ENCODE results near the gene MTRF1L. TPM values are rescaled to one million over a fixed set of nuclear protein-coding genes. Genes with fewer than 3 reads are reported as not detected.
"Not testable (repeated sequence)": the region's sequence is repeated elsewhere in the genome, so short reads cannot be mapped to it uniquely, and the experiment has no call there.

Gene MTRF1L
- polyA plus RNA-seq, 3 donors = 19.9 to 31.0 (median 26.3) TPM

DNA sequence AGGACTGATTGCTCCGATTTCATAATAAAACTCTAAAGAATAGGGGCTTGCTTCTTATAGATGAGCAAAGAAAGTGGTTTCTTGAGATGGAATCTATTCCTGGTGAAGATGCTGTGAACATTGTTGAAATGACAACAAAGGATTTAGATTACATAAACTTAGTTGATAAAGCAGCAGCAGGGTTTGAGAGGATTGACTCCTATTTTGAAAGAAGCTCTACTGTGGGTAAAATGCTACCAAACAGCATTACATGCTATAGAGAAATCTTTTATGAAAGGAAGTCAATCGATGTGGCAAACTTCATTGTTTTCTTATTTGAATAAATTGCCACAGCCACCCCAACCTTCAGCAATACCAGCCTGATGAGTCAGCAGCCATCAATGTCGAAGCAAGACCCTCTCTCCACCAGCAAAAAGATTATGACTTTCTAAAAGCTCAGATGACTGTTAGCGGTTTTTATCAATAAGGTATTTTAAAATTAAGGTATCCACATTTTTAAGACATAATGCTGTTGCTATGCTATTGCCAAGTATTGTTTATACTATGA is 12.7 kb upstream of the MTRF1L start:
- no peak for DNase-seq

DNA sequence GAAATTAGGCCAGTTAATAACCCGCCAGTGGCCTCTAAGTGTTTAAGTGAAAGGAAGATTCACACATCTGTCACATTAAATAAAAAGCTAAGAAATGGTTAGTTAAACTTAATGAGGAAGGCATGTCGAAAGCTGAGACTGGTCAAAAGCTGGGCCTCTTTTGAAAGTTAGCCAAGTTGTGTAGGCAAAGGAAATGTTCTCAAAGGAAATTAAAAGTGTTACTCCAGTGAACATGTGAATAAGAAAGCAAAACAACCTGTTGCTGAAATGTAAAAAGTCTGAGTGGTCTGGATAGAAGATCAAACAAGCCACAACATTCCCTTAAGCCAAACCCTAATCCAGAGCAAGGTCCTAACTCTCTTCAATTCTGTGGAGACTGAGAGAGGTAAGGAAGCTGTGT is 10.9 kb upstream of the MTRF1L start:
- peak; percentile 27 for DNase-seq

DNA sequence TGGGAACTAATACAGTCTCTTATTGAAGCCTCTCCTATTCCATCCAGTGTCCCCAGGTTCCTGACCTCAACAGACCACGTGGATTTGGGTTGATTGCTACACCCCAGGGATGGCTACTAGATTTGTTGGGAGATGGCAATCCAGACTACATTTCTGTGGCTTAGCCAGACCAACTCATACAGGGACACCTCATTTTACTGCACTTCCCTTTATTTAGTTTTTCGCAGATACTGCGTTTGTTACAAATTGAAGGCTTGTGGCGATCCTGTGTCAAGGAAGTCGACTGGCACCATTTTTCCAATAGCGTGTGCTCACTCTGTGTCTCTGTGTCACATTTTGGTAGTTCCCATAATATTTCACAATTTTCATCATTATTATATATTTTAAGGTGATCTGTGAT is 10.3 kb upstream of the MTRF1L start:
- no peak for DNase-seq

DNA sequence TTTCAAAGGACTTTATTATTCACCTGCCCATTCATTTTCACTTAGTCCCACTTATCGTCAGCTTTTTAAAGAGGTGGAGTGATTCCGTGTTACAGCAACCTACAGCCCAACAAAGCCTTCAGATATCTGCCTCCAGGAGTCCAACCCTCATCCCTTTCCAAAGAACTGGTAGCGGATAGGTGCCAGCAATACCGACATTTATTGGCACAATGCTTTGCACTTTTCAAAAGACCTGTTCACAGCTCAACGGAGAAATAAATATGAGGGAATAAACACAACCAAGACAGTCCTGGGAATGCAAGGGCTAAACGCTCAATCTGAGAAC is 819 bp upstream of the MTRF1L start:
- no peak for DNase-seq

DNA sequence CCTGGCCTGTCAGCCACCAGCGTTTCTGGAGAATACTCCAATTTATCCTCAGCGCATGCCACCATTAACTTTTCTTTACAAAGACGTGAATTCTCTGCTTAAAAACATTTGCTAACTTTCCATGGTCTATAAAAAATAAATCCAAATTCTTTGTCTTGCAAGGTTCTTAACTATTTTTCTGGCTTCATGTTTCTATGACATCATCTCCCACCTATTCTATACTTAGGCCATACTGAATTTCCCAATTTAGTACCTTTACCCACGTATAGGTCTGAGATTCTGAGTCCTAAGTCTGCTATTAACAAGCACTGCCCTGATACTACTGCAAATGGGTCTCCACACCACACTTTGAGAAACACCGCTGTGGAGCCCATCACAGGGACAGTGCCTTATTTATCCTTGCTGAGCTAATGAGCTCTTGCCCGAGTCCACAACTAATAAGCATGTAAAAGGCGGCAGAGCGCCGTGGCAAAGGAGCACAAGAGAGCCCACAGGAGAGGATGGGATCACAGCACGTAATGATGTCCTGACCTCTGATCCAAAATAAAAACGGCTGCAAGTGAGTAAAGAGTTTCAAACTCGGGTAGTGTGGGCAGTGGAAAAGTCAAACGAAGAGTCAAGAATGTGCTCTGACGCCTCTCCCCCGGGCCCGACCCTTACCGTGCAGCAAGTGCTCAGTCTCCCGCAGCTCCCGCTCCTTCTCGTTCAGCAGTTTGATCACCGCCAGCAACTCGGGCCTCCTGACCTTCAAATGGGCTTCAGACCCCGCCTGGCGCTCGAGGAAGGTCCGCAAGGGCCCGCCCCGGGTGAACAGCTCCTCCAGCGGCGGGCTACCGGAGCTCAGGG is 519 bp downstream of the MTRF1L start:
- DNase-seq = no peak

DNA sequence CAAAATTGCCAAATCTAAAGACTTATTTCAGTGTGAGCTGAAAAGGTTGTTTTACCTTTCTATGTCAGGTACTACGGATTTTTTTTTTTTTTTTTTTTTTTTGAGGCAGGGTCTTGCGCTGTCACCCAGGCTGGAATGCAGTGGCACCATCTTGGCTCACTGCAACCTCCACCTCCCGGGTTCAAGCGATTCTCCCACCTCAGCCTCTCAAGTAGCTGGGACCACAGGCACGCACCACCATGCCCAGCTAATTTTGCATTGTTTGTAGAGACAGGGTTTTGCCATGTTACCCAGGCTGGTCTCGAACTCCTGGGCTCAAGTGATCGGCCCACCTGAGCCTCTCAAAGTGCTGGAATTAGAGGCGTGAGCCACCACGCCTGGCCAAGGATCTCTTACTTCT is 1.7 kb downstream of the MTRF1L start:
- not testable (repeated sequence) for DNase-seq

DNA sequence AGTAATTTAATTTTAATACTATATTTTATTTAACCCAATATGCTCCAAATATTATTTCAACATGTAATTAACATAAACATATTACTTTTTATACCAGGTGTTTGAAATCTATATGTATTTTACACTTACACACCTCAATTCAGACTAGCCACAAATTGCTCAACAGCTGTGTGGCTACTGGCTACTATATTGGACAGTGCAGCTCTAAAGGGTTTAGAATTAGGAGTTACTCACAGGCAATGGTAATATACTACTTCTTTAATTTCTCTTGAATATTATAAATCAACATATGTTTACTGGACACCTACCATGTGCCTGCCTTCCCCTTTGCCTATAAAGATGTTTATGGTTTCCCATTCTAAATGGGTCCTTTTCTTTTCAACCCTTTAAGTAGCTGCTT is 2.3 kb downstream of the MTRF1L start:
- no peak for DNase-seq

DNA sequence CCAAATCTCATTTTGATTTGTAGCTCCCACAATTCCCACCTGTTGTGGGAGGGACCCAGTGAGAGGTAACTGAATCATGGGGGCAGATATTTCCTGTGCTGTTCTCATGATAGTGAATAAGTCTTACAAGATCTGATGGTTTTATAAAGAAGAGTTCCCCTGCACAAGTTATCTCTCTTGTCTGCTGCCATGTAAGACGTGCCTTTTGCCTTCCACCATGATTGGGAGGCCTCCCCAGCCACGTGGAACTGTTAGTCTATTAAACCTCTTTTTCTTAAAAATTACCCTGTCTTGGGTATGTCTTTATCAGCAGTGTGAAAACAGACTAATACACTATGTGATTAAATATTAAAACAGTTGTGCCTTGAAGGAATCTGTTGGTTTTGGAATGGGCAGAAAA is 3.0 kb downstream of the MTRF1L start:
- DNase-seq = not testable (repeated sequence)

DNA sequence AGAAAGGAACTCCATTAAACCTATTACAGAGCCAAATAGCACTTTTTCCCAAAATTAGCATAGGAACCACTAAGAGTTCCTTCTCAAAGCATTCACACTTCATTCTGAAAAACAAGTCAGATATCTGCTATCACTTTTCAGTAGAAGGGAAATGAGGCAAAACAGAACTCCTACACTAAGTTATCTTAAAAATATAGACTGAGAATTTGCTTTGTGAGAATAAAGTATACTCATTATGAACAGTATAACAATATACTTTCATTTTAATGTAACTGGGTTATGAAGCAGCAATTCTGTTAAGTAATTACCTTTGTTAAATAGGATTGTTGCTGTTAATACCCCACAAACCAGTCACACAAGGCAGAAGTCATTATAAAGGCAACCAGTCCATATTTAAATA is 8.7 kb downstream of the MTRF1L start:
- DNase-seq = no peak

DNA sequence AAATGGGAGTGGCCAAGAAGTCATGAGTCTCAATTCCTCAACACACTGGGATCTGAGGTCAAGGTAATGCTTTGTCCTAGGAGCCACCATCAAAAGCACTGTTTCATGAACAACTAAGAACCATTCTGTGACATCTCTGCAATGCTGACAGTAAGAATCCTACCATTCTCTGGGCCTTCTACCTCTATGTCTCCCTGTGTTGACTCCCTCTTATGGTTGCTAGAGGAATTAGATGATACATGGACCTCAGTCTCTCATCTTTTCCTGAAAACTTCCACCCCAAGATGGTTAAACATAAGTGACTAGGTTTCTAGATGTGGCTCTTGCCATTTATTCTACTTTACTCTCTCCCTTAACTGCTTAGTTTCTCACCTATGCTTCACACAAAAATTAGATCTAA is 9.1 kb downstream of the MTRF1L start:
- no peak for DNase-seq

DNA sequence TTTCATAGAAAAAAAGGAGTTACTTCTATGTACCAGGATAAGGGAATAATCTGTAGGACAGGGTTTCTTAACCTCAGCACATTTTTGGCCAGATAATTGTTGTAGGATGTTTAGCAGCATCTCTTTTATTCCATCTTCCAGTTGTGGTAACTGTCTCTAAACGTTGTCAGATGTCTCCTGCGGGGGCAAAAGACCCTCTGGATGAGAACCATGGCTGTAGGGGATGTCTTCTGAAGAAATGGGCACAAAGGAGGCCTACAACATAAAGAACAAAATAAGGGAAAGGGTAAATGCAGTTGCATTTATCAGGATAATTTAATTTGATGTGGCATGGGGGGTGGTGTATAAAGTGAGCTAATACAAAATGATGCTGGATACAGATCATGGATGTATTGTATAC is 15.5 kb downstream of the MTRF1L start:
- DNase-seq = no peak

DNA sequence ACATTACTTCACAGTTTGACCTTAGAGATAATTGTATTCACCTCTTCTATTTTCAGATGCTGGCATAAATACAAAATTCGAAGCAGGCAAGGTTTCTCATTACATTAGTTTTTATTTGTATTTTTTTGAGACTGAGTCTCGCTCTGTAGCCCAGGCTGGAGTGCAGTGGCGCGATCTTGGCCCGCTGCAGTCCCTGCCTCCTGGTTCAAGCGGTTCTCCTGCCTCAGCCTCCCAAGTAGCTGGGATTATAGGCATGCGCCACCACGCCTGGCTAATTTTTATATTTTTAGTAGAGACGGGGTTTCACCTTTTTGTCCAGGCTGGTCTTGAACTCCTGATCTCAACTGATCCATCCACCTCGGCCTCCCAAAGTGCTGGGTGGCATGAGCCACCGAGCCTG is 17.2 kb downstream of the MTRF1L start:
- DNase-seq = not testable (repeated sequence)

DNA sequence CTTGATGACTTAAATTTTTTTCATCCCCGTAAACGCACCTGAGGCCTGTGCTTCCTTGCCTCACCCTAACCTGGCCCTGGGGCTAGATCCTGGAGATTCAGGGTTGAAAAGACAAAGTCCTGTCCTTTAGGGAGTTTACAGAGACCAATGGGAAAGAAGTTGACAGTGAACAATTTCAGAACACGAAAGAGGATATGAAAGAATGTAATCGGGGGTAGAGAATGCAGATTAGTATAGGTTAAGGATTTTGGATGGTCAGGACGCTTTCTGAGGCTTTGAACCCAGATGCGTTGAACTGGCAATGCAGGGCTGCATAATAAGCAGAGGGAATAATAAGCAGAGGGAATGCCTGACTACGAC is 18.0 kb downstream of the MTRF1L start:
- no peak for DNase-seq

DNA sequence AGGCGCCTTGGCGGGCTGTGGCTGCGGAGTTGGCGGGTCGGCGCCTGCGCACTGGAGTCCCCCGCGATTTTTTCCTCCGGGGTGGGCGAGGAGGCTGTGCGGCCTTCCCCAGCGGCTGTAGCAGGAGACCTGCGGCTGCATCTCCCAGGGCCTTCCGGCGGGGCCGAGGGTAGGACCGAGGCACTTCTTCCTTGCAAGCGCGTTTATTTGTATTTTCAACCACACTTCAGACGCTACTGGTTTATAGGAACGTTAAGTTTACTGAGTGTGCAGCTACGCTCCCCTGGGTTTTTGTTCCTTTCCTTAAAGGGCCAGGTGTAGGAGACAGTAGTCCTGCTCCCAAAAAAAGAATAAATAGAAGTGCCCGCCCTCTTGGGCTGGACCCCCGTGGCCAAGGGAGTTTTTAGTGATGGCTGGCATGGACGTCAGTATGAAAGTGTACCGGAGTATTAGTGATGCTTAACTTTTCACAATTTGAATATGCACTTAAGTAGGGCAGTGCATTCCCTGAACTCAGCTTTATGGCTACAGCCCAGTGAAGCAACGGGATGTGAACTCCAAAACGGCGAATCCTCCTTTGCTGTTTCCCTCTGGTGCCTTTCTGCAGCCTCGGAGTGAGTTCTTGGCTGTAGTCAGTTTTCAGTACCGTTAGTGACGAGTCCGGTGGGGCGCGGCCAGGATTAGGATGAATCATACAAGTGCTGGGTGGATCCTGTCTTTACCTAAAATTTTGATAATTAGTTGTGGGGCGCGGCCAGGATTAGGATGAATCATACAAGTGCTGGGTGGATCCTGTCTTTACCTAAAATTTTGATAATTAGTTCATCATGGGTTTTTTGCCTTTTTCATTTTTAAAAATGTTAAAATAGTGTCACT is 18.6 kb downstream of the MTRF1L start:
- DNase-seq = peak; percentile 36

DNA sequence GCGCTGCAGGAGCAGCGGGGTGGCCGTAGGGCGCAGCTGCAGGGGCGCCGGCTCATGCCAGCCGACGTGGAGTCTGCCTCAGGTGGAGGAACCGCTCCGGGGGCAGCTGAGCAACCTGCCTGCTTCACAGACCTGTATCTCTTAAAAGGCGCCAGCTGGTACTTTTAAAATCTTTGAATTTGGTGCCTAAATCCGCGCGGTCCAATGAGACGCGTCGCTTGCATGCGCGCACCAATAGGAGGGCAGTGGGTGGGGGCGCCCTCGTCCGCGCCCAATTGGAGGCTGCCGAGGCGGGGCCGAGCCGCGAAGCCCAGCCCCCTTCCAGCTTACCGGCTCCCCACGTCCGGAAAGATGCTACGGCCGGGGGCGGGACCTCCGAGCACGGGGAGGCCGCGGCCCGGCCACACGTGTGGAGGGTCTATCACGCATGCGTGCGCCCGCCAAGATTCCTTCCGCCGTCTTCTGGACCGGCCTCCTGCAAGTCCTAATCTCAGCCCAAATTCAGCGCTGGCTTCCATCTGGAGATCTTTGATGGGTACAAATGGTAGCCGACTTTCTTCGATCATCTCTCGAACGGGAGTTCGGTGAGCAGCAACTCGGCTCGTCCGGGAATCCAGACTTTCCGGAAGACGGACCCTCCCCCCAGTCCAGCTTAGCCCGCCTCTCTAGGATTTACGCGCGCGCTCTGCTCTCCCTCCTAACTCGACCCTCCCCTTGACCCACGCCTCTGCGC is 19.4 kb downstream of the MTRF1L start, which contains the start of gene FBXO5:
TSS of gene FBXO5 (minus strand) at position 138 of the 733 bp plus-strand sequence. CDS start at position 56, 82 bp downstream.
- DNase-seq = peak; percentile 97

DNA sequence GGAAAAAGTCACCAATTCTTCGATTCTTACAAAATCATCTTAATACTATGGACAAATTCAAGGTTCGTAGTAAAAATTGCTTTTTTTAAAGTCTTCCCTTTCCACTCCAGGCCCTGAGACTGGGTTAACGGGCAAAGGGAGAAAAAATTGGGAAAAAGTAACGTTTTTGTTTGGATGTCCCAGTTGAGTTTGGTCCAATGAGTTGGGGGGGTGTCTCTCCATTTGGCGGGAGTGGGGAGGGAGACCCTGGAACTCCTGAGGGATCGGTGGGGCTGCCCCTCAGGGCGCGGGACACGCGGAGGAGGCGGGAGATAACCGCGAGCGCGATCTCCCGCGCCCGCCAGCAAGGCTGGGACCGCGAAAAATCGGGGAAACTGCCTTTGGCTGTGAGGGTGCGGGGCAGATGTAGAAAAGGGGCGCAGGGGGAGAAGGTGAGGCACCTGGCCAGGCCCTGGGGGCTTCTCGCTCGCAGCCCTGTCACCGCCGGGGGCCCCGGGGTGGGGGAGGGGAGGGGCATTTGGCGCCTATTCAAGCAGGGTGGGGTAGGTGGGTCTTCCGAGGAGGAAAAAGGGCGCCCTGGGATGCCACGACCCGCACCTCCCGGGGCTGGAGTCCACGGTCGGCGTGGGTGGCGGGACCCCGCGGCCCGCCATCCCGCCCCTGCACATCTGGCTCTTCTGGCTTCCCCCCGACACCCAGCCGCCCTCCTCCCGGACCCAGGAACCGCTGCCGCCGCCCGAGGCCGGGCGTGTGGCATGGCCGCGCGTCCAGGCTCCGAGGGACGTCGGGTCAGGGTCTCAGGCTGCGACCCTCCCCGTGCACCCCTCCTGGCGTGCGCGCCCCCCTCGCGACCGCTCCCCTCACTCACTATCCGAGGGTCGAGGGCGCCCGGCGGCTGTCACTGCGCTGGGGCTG is 20.3 kb downstream of the MTRF1L start:
- DNase-seq = no peak

DNA sequence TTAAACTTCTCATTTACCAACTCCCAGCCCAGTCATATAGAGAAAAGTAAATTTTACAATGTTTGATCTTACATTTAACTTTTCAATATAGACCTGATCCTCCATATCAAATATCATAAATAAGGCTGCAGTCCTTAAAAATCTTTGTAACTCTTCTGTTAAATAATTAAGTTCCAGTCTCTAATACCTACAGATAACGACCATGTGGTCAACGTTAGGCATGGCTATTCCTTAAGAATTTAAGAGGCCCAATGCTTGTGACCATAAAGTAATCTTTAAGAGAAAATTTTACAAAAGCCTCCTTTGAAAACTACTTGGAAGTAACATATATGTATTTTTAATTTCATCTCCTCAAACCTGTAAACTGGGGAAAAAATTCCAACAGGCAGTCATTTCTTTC is 21.3 kb downstream of the MTRF1L start:
- DNase-seq = no peak

DNA sequence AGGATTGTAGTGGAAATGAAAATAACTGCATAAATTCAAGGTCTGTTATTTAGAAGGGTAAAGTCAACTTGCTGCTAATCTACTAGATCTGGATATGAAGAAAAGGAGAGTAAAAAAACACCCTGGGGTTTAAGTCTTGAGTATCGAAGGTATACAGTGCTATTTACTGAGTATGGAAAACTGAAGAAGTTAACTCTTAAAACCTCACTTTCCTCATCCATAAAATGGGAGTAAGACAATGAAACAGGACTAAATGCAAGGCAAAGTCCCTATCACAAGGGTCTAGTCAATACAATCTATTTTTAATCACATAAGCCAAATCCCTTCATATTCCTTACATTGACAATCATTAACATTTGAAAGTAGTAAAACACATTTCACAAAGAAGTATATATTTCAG is 21.9 kb downstream of the MTRF1L start:
- no peak for DNase-seq

DNA sequence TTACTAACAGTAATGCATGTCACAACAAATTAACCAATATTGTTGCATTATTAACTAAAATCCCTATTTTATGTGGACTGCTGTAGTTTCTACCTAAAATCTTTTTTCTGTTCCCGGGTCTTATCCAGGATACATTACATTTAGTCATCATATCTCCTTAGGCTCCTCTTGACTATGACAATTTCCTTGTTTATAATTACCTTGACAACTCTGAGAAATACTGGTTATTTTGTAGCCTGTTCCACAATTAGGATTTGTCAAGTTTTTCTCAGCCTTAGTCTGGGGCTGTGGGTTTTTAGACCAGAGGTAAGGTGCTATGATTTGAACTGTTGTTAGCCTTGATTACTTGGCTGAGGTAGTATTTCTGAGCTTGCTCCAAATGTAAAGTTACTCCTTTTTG is 23.4 kb downstream of the MTRF1L start:
- no peak for DNase-seq

DNA sequence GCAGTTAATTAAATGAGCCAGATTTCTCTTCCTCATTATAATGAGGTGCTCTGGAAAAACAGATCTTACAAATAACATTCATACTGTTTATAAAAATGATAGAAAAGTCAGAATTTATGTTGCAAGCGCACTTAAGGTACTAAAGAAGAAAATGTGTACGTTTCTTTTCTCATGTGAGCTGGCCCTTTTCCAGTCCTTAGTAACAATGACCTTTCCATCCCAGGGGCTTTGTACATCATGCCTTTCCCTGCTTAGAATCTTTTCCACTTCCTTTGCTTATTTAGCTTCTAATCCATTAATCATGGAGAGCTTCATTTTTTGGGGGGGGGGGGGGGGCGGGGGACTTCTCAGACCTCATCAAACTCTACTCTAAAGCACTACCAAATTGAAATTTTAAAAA is 24.5 kb downstream of the MTRF1L start:
- DNase-seq = no peak

DNA sequence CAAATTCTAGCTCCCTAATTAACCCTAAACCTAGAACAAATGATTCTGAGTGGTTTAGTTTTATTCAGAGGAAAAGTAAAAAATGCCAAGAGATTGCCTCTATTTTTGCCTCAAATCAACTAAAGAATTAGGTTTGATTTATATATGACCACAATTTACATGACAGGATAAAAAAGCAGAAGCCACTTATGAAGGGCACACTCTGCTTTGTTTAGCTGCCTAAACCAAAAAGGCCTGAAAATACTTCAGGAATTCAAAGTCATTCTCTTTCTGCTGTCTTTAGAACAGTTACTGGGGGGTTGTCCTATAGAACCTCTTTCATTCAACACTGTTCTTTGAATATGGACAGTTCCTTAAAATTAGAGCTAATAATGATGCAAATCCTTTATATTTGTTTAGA is 25.0 kb downstream of the MTRF1L start:
- no peak for DNase-seq
